Fibroblast of lung (primary cell): ENCODE measurements around the gene DIO3. TPM values are rescaled to one million over a fixed set of nuclear protein-coding genes. Genes with fewer than 3 reads are reported as not detected.

Experiments used
- DNase-seq, 2 donors: peaks; one replicate each; pipeline versions ENCODE4 v3.0.0 to v3.0.0-alpha.2; 2010; ENCODE audit warnings: low read depth in 2 of 2
- H2AFZ ChIP-seq: 2 replicates; pipeline ENCODE4 v1.5.1; 2012; ENCODE audit warnings: low read length, control low read depth, inconsistent platforms
- H3K27ac ChIP-seq: 2 replicates; pipeline ENCODE4 v1.5.1; 2011; ENCODE audit warnings: low read length, control low read depth; ENCODE audit not compliant: insufficient read depth
- H3K27me3 ChIP-seq: 2 replicates; pipeline ENCODE4 v1.5.1; 2011; ENCODE audit warnings: mild to moderate bottlenecking, low read length; ENCODE audit not compliant: control insufficient read depth, insufficient read depth
- H3K36me3 ChIP-seq: 2 replicates; pipeline ENCODE4 v1.5.1; 2011; ENCODE audit warnings: low read length; ENCODE audit not compliant: control insufficient read depth, insufficient read depth
- H3K4me1 ChIP-seq: 2 replicates; pipeline ENCODE4 v1.5.1; 2011; ENCODE audit warnings: low read length; ENCODE audit not compliant: control insufficient read depth, insufficient read depth; ENCODE audit errors: extremely low read depth
- H3K4me2 ChIP-seq: 2 replicates; pipeline ENCODE4 v1.5.1; 2011; ENCODE audit warnings: low read length, control low read depth; ENCODE audit not compliant: insufficient read depth; ENCODE audit errors: extremely low read depth
- H3K4me3 ChIP-seq, 4 experiments: fragments of 200-600 bp in 1 of 4; sonication (generic) in 1 of 4; replicated peaks in 1 of 4; 2 replicates each; pipeline ENCODE4 v1.5.1; 2011 to 2016; ENCODE audit warnings: low read length in 4 of 4, low read depth in 3 of 4, mild to moderate bottlenecking in 3 of 4, control low read depth in 2 of 4, inconsistent platforms in 1 of 4, mixed read lengths in 1 of 4; ENCODE audit not compliant: insufficient read depth in 1 of 4; ENCODE audit errors: control extremely low read depth in 1 of 4
- H3K79me2 ChIP-seq: 2 replicates; pipeline ENCODE4 v1.5.1; 2012; ENCODE audit warnings: mild to moderate bottlenecking, low read length, inconsistent platforms; ENCODE audit not compliant: control insufficient read depth, insufficient read depth
- H3K9ac ChIP-seq: 2 replicates; pipeline ENCODE4 v1.5.1; 2011; ENCODE audit warnings: mild to moderate bottlenecking, low read length, control low read depth; ENCODE audit not compliant: insufficient read depth
- H3K9me3 ChIP-seq: 2 replicates; pipeline ENCODE4 v1.5.1; 2012; ENCODE audit warnings: low read depth, low read length; ENCODE audit not compliant: control insufficient read depth, insufficient read depth
- H4K20me1 ChIP-seq: 2 replicates; pipeline ENCODE4 v1.5.1; 2011; ENCODE audit warnings: low read length; ENCODE audit not compliant: control insufficient read depth, insufficient read depth; ENCODE audit errors: extremely low read depth
- CTCF ChIP-seq, 2 donors: IDR thresholded peaks in 1 of 2; conservative IDR thresholded peaks in 1 of 2; 1 replicate in 1 of 2; 2 replicates in 1 of 2; pipeline ENCODE4 v1.5.1; 2011 to 2012; ENCODE audit warnings: low read length in 2 of 2, control low read depth in 1 of 2, inconsistent platforms in 1 of 2, low read depth in 1 of 2, mild to moderate bottlenecking in 1 of 2
- EZH2 ChIP-seq: IDR thresholded peaks from 2 replicates; pipeline ENCODE4 v1.5.1; 2012; ENCODE audit warnings: low read length, control low read depth, mild to moderate bottlenecking; ENCODE audit errors: missing control alignments
- polyA plus RNA-seq, 2 donors: library from polyadenylated mRNA; depleted of rRNA in 1 of 2; stranded (reverse) in 1 of 2; unstranded in 1 of 2; fragments of >200 nt; gene quantifications; 2 replicates each; pipeline ENCODE4 v1.2.1, GENCODE V29; 2011 to 2012; ENCODE audit warnings: missing spikeins in 1 of 2
- total RNA-seq: library from RNA; depleted of rRNA; stranded (reverse); fragments of >200 nt; gene quantifications from 2 replicates; pipeline ENCODE4 v1.2.1, GENCODE V29; 2014

DIO3 gene
- total and polyA plus RNA-seq, 2 donors (not counting 1 experiment from before 2014, with no cell fraction given) = 0.17 TPM; not detected in 1

GRCh38 chr14:101534198-101534597 lies 27.1 kb upstream of the DIO3 start:
- no peaks in the 10 kb centered on the region for H3K27me3 ChIP-seq
- H4K20me1 ChIP-seq = no peaks in the 10 kb centered on the region
- H3K27ac ChIP-seq = no peak overlapping the region
- H2AFZ ChIP-seq = no peak overlapping the region
- no peaks in the 10 kb centered on the region for H3K79me2 ChIP-seq
- H3K4me2 ChIP-seq = no peak overlapping the region
- no peak overlapping the region for H3K9ac ChIP-seq
- no peak for TF ChIP-seq EZH2
- no peak for TF ChIP-seq CTCF (conservative IDR thresholded peaks at IDR 0.05 in 1 of 2, IDR thresholded peaks at IDR 0.05 in 1 of 2; ENCODE audit: low read depth in 1 of 2, low read length in 2 of 2)
- no peaks in the 10 kb centered on the region for H3K9me3 ChIP-seq
- H3K36me3 ChIP-seq = no peaks in the 10 kb centered on the region
- no peak for DNase-seq
- no peak overlapping the region for H3K4me3 ChIP-seq
- H3K4me1 ChIP-seq = no peaks in the 10 kb centered on the region

- H3K36me3 ChIP-seq = no peaks in the 10 kb centered on the region
- H3K79me2 ChIP-seq = no peaks in the 10 kb centered on the region
- no peak for DNase-seq
These were observed 26.1 kb upstream of the DIO3 start for GRCh38 chr14:101535232-101535631.

GRCh38 chr14:101535701-101536207 lies 25.5 kb upstream of the DIO3 start:
- no peaks in the 10 kb centered on the region for H3K27me3 ChIP-seq
- no peak for DNase-seq
- no peaks in the 10 kb centered on the region for H3K4me1 ChIP-seq
- no peaks in the 10 kb centered on the region for H3K79me2 ChIP-seq
- no peaks in the 10 kb centered on the region for H3K9me3 ChIP-seq
- H3K27ac ChIP-seq = no peak overlapping the region
- TF ChIP-seq CTCF (conservative IDR thresholded peaks at IDR 0.05 in 1 of 2, IDR thresholded peaks at IDR 0.05 in 1 of 2; ENCODE audit: low read depth in 1 of 2, low read length in 2 of 2) = no peak
- no peak for TF ChIP-seq EZH2
- H3K4me2 ChIP-seq = no peak overlapping the region
- no peaks in the 10 kb centered on the region for H4K20me1 ChIP-seq
- no peak overlapping the region for H2AFZ ChIP-seq
- H3K4me3 ChIP-seq = no peak overlapping the region
- no peak overlapping the region for H3K9ac ChIP-seq
- no peaks in the 10 kb centered on the region for H3K36me3 ChIP-seq

More at GRCh38 chr14:101535232-101535631, 26.1 kb upstream of the DIO3 start:
- no peaks in the 10 kb centered on the region for H3K9me3 ChIP-seq
- H3K4me2 ChIP-seq = no peak overlapping the region
- no peaks in the 10 kb centered on the region for H4K20me1 ChIP-seq
- no peak overlapping the region for H2AFZ ChIP-seq
- H3K9ac ChIP-seq = no peak overlapping the region
- no peak overlapping the region for H3K27ac ChIP-seq
- TF ChIP-seq EZH2 (no peak), CTCF (conservative IDR thresholded peaks at IDR 0.05 in 1 of 2, IDR thresholded peaks at IDR 0.05 in 1 of 2; ENCODE audit: low read depth in 1 of 2, low read length in 2 of 2) (no peak)
- no peaks in the 10 kb centered on the region for H3K27me3 ChIP-seq
- no peak overlapping the region for H3K4me3 ChIP-seq
- H3K4me1 ChIP-seq = no peaks in the 10 kb centered on the region
